Neural cell (in vitro differentiated cells): Measurements from ENCODE around the gene FKBP10. TPM values are rescaled to one million over a fixed set of nuclear protein-coding genes. Genes with fewer than 3 reads are reported as not detected.
"Not testable (repeated sequence)": the region's sequence is repeated elsewhere in the genome, so short reads cannot be mapped to it uniquely, and the experiment has no call there.

Experiments
- H2AFZ ChIP-seq: fragments of 200-600, 300-800 bp; sonication (generic), shearing (Covaris generic); 2 replicates; pipeline ENCODE4 v1.6.0; 2014; ENCODE audit warnings: low read depth, mild to moderate bottlenecking, antibody characterized with exemption, low read length, moderate library complexity
- H3F3A ChIP-seq: fragments of 200-600 bp; shearing (Covaris generic); 2 replicates; pipeline ENCODE4 v1.6.1; 2016; ENCODE audit warnings: mild to moderate bottlenecking, moderate library complexity, mixed read lengths, antibody characterized with exemption, low read length; ENCODE audit not compliant: insufficient read depth, poor library complexity, severe bottlenecking
- H3K27ac ChIP-seq: fragments of 200-600, 300-800 bp; sonication (generic), shearing (Covaris generic); 2 replicates; pipeline ENCODE4 v1.5.1; 2014; ENCODE audit warnings: mild to moderate bottlenecking, low read length, moderate library complexity
- H3K27me3 ChIP-seq: fragments of 300-800, 200-600 bp; sonication (generic), shearing (Covaris generic); 2 replicates; pipeline ENCODE4 v1.6.0; 2014; ENCODE audit warnings: mild to moderate bottlenecking, low read depth, low read length, moderate library complexity; ENCODE audit not compliant: insufficient read depth
- H3K36me3 ChIP-seq: fragments of 300-800, 200-600 bp; sonication (generic), shearing (Covaris generic); 2 replicates; pipeline ENCODE4 v1.5.1; 2014; ENCODE audit warnings: mild to moderate bottlenecking, antibody characterized with exemption, low read length, moderate library complexity; ENCODE audit not compliant: insufficient read depth
- H3K4me2 ChIP-seq: fragments of 300-800, 200-600 bp; sonication (generic), shearing (Covaris generic); 2 replicates; pipeline ENCODE4 v1.6.0; 2014; ENCODE audit warnings: mild to moderate bottlenecking, low read length
- H3K4me3 ChIP-seq: fragments of 300-800, 200-600 bp; sonication (generic), shearing (Covaris generic); 2 replicates; pipeline ENCODE4 v1.5.1; 2014; ENCODE audit warnings: mild to moderate bottlenecking, low read length, moderate library complexity
- H3K79me2 ChIP-seq: fragments of 200-600 bp; shearing (Covaris generic); replicated peaks from 2 replicates; pipeline ENCODE4 v1.6.0; 2014; ENCODE audit warnings: mild to moderate bottlenecking, low read length, moderate library complexity; ENCODE audit not compliant: insufficient read depth
- H3K9ac ChIP-seq: fragments of 300-800, 200-600 bp; sonication (generic), shearing (Covaris generic); 2 replicates; pipeline ENCODE4 v1.6.1; 2016; ENCODE audit warnings: mild to moderate bottlenecking, low read length, mixed read lengths
- H3K9me2 ChIP-seq: fragments of 200-600 bp; shearing (Covaris generic); 2 replicates; pipeline ENCODE4 v1.6.1; 2016; ENCODE audit warnings: mild to moderate bottlenecking, low read length, mixed read lengths; ENCODE audit not compliant: insufficient read depth
- H3K9me3 ChIP-seq: fragments of 200-600, 300-800 bp; sonication (generic), shearing (Covaris generic); 2 replicates; pipeline ENCODE4 v1.6.1; 2016; ENCODE audit warnings: mild to moderate bottlenecking, mixed run types, low read length, moderate library complexity, mixed read lengths
- H4K20me1 ChIP-seq: fragments of 200-600 bp; shearing (Covaris generic); 2 replicates; pipeline ENCODE4 v1.6.1; 2016; ENCODE audit warnings: mild to moderate bottlenecking, mixed run types; ENCODE audit not compliant: insufficient read depth
- CTCF ChIP-seq: fragments of 450-650 bp; IDR thresholded peaks from 2 replicates; pipeline ENCODE4 v1.5.1; 2014; ENCODE audit warnings: antibody characterized with exemption, mild to moderate bottlenecking, moderate library complexity; ENCODE audit not compliant: poor library complexity, severe bottlenecking
- EP300 ChIP-seq: fragments of 450-650 bp; conservative IDR thresholded peaks from 2 replicates; pipeline ENCODE4 v1.6.1; 2014; ENCODE audit warnings: antibody characterized with exemption, mild to moderate bottlenecking, moderate library complexity; ENCODE audit not compliant: poor library complexity, severe bottlenecking
- EZH2 ChIP-seq: fragments of 200-600, 300-800 bp; shearing (Covaris generic), sonication (generic); IDR thresholded peaks from 2 replicates; pipeline ENCODE4 v1.6.1; 2014; ENCODE audit warnings: antibody characterized with exemption, low read length, borderline replicate concordance, mild to moderate bottlenecking; ENCODE audit not compliant: insufficient read depth, poor library complexity, severe bottlenecking
- MXI1 ChIP-seq: fragments of 450-650 bp; conservative IDR thresholded peaks from 2 replicates; pipeline ENCODE4 v1.6.1; 2014; ENCODE audit warnings: antibody characterized with exemption, mild to moderate bottlenecking; ENCODE audit not compliant: poor library complexity, severe bottlenecking
- POLR2AphosphoS5 ChIP-seq: IDR thresholded peaks from 2 replicates; pipeline ENCODE4 v1.6.1; 2012
- RAD21 ChIP-seq: fragments of 450-650 bp; conservative IDR thresholded peaks from 2 replicates; pipeline ENCODE4 v1.6.1; 2014; ENCODE audit warnings: antibody characterized with exemption, mild to moderate bottlenecking, moderate library complexity
- SMC3 ChIP-seq: fragments of 450-650 bp; conservative IDR thresholded peaks from 2 replicates; pipeline ENCODE4 v1.6.1; 2014; ENCODE audit warnings: antibody characterized with exemption, mild to moderate bottlenecking, moderate library complexity; ENCODE audit not compliant: poor library complexity
- TAF1 ChIP-seq: IDR thresholded peaks from 2 replicates; pipeline ENCODE4 v1.6.1; 2012; ENCODE audit warnings: low read depth
- polyA plus RNA-seq: library from polyadenylated mRNA; depleted of rRNA; stranded (reverse); fragments of >200 nt; gene quantifications from 2 replicates; pipeline ENCODE4 v1.2.3, GENCODE V29; 2014
- TF ChIP-seq, protein P1 (sequence below): IDR thresholded peaks from 2 replicates; pipeline ENCODE4 v1.6.1; 2012; ENCODE audit warnings: borderline replicate concordance

The FKBP10 gene
- polyA plus RNA-seq, 1 donor from 2014 or later, result 3.5 TPM

DNA sequence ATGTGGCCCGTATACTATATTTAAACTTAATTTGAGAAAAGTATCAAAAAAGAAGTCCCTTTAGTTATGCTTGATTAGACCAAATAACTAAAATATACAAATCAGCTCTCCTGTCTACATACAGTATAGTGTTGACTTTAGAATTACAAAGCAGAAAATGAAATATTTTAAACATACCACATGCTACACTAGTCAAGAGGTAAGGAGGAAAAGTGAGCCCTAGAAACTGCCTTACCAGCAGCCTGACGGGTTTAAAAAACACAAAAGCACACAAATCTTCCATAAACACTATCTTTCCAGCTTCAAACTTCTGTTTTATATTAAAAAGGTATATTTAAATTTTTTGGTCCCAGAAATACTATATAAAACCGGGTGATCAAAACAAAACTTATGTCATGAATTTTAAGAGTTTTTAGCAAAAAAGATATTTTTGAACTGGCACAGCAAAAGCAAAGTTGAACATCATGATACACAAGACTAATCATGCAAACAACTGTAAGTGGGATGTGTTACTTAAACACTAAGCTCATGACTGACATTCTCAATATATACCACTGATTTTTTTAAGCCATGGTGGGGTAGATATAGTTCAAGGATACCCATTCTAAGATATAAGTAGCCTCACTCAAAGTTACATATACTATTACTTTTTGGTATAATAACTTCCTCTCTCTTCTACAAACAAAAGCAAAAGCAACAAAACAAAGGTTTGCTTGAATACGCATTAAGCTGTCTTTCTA, 36.6 kb downstream of the FKBP10 start:
- peaks cover 46% of the 10 kb centered on the region for H3K79me2 ChIP-seq
- no peaks in the 10 kb centered on the region for H3K9me2 ChIP-seq
- H3K9me3 ChIP-seq, result no peaks in the 10 kb centered on the region
- no peaks in the 10 kb centered on the region for H4K20me1 ChIP-seq
- no peak overlapping the region for H3K27ac ChIP-seq
- H3K4me3 ChIP-seq, result no peak overlapping the region
- peaks cover 8% of the 10 kb centered on the region for H3K36me3 ChIP-seq
- no peaks in the 10 kb centered on the region for H3F3A ChIP-seq
- H3K9ac ChIP-seq, result no peak overlapping the region
- no peak overlapping the region for H3K4me2 ChIP-seq
- no peak overlapping the region for H2AFZ ChIP-seq
- TF ChIP-seq EZH2, result no peak
- no peak for TF ChIP-seq EP300
- TF ChIP-seq POLR2AphosphoS5, result no peak
- TF ChIP-seq, protein P1, sequence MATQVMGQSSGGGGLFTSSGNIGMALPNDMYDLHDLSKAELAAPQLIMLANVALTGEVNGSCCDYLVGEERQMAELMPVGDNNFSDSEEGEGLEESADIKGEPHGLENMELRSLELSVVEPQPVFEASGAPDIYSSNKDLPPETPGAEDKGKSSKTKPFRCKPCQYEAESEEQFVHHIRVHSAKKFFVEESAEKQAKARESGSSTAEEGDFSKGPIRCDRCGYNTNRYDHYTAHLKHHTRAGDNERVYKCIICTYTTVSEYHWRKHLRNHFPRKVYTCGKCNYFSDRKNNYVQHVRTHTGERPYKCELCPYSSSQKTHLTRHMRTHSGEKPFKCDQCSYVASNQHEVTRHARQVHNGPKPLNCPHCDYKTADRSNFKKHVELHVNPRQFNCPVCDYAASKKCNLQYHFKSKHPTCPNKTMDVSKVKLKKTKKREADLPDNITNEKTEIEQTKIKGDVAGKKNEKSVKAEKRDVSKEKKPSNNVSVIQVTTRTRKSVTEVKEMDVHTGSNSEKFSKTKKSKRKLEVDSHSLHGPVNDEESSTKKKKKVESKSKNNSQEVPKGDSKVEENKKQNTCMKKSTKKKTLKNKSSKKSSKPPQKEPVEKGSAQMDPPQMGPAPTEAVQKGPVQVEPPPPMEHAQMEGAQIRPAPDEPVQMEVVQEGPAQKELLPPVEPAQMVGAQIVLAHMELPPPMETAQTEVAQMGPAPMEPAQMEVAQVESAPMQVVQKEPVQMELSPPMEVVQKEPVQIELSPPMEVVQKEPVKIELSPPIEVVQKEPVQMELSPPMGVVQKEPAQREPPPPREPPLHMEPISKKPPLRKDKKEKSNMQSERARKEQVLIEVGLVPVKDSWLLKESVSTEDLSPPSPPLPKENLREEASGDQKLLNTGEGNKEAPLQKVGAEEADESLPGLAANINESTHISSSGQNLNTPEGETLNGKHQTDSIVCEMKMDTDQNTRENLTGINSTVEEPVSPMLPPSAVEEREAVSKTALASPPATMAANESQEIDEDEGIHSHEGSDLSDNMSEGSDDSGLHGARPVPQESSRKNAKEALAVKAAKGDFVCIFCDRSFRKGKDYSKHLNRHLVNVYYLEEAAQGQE, result no peak
- no peak for TF ChIP-seq MXI1
- TF ChIP-seq RAD21, result no peak
- no peak for TF ChIP-seq TAF1
- TF ChIP-seq SMC3, result no peak
- TF ChIP-seq CTCF, result no peak
- H3K27me3 ChIP-seq, result no peaks in the 10 kb centered on the region

DNA sequence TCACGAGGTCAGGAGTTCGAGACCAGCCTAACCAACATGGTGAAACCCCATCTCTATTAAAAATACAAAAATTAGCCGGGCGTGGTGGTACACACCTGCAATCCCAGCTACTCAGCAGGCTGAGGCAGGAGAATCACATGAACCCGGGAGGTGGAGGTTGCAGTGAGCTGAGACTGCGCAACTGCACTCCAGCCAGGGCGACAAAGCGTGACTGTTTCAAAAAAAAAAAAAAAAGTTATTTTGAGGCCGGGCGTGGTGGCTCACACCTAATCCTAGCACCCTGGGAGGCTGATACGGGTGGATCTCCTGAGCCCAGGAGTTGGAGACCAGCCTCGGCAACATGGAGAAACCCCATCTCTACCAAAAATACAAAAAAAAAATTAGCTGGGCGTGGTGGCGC, 38.6 kb downstream of the FKBP10 start:
- not testable (repeated sequence) for H3K4me2 ChIP-seq, H3K27ac ChIP-seq

More for the DNA sequence above, 38.6 kb downstream of the FKBP10 start:
- H4K20me1 ChIP-seq, H3K9me2 ChIP-seq, H3K4me3 ChIP-seq, H3K36me3 ChIP-seq, H3K9me3 ChIP-seq, H3K27me3 ChIP-seq, H3K9ac ChIP-seq, H2AFZ ChIP-seq, H3F3A ChIP-seq: not testable (repeated sequence)
- peaks cover 53% of the 10 kb centered on the region for H3K79me2 ChIP-seq
